GM12878 (cell line): ENCODE data around the gene PRRX1. TPM values are rescaled to one million over a fixed set of nuclear protein-coding genes. Genes with fewer than 3 reads are reported as not detected.

Source experiments
- ATAC-seq: fragments of 200-7000 bp; cut with Tn5 transposase; 3 replicates; pipeline ENCODE4 v1.9.1; 2020; ENCODE audit warnings: mild to moderate bottlenecking, moderate library complexity
- BruUV-seq: library from RNA; stranded (reverse); fragments of 400-500 nt; replicated peaks from 2 replicates; lab custom pipeline; 2021; lab: Mats Ljungman, UMichigan
- CTCF ChIA-PET: fragments of 300-600 bp; sonication (Branson Sonifier 250); formaldehyde crosslinking; extraction: SDS; loops from one replicate; lab custom pipeline; 2021; ENCODE audit warnings: inconsistent platforms; lab: Yijun Ruan, JAX
- POLR2A ChIA-PET: fragments of 350-600 bp; formaldehyde crosslinking; extraction: SDS; loops from one replicate; lab custom pipeline; 2021; ENCODE audit warnings: inconsistent platforms; lab: Charles Lee
- RAD21 ChIA-PET: fragments of 300-600 bp; sonication (Branson Sonifier 250); formaldehyde crosslinking; loops from one replicate; lab custom pipeline; 2023; ENCODE audit warnings: antibody characterized with exemption; ENCODE audit not compliant: unreplicated experiment; lab: Charles Lee
- SMC1A ChIA-PET: fragments of 300-600 bp; sonication (Branson Sonifier 250); formaldehyde crosslinking; loops from one replicate; lab custom pipeline; 2023; ENCODE audit not compliant: unreplicated experiment, uncharacterized antibody; lab: Charles Lee
- DNase-seq: peaks from one replicate; pipeline ENCODE4 v3.0.0-alpha.2; 2011; ENCODE audit warnings: low read depth, low spot score
- FAIRE-seq: peaks from 3 replicates; lab custom pipeline; 2011; peaks lifted over from hg19 to GRCh38; lab: Jason Lieb, UNC
- H2AFZ ChIP-seq: 2 replicates; pipeline ENCODE4 v1.6.0; 2011; ENCODE audit warnings: low read depth, low read length, control low read depth; ENCODE audit not compliant: control insufficient read depth
- H3K27ac ChIP-seq: 2 replicates; pipeline ENCODE4 v1.5.1; 2011; ENCODE audit warnings: control low read depth; ENCODE audit not compliant: control insufficient read depth, insufficient read depth
- H3K27me3 ChIP-seq, 2 experiments: replicated peaks in 1 of 2; 2 replicates each; pipeline versions ENCODE4 v1.6.0 to v1.6.1; 2011; ENCODE audit warnings: low read length in 1 of 2; ENCODE audit not compliant: control insufficient read depth in 2 of 2, insufficient read depth in 2 of 2
- H3K36me3 ChIP-seq, 2 experiments: 2 replicates each; pipeline ENCODE4 v1.5.1; 2011; ENCODE audit warnings: low read length in 1 of 2; ENCODE audit not compliant: control insufficient read depth in 2 of 2, insufficient read depth in 2 of 2
- H3K4me1 ChIP-seq: 2 replicates; pipeline ENCODE4 v1.6.1; 2011; ENCODE audit warnings: mild to moderate bottlenecking, low read length, moderate library complexity, mixed read lengths; ENCODE audit not compliant: control insufficient read depth, insufficient read depth
- H3K4me2 ChIP-seq: 2 replicates; pipeline ENCODE4 v1.6.0; 2011; ENCODE audit warnings: control low read depth; ENCODE audit not compliant: control insufficient read depth, insufficient read depth
- H3K4me3 ChIP-seq: fragments of 200-600 bp; sonication (generic); 2 replicates; pipeline ENCODE4 v1.5.1; 2016
- H3K79me2 ChIP-seq: 2 replicates; pipeline ENCODE4 v1.6.0; 2011; ENCODE audit warnings: low read length; ENCODE audit not compliant: control insufficient read depth, insufficient read depth
- H3K9ac ChIP-seq: 2 replicates; pipeline ENCODE4 v1.8.0; 2011; ENCODE audit warnings: low read length, control low read depth, mixed read lengths; ENCODE audit not compliant: control insufficient read depth, insufficient read depth
- H3K9me3 ChIP-seq: replicated peaks from 3 replicates; pipeline ENCODE4 v1.5.1; 2011; ENCODE audit warnings: mild to moderate bottlenecking, low read length; ENCODE audit not compliant: control insufficient read depth, insufficient read depth
- H4K20me1 ChIP-seq: 2 replicates; pipeline ENCODE4 v1.6.0; 2011; ENCODE audit not compliant: control insufficient read depth, insufficient read depth
- JUNB ChIP-seq: IDR thresholded peaks from 2 replicates; pipeline ENCODE4 v1.6.1; 2016; ENCODE audit warnings: antibody characterized with exemption, mild to moderate bottlenecking
- KAT2A ChIP-seq: conservative IDR thresholded peaks from 2 replicates; pipeline ENCODE4 v1.6.1; 2011; ENCODE audit warnings: low read depth, low read length; ENCODE audit not compliant: control insufficient read depth
- PAX8 ChIP-seq: fragments of 450-650 bp; IDR thresholded peaks from 2 replicates; pipeline ENCODE4 v1.6.1; 2017; ENCODE audit warnings: mild to moderate bottlenecking, moderate library complexity
- POLR2AphosphoS5 ChIP-seq: IDR thresholded peaks from 2 replicates; pipeline ENCODE4 v1.6.1; 2011; ENCODE audit warnings: mild to moderate bottlenecking, low read length, inconsistent platforms
- SIX5 ChIP-seq: IDR thresholded peaks from 2 replicates; pipeline ENCODE4 v1.6.1; 2011; ENCODE audit warnings: mild to moderate bottlenecking, low read depth, low read length, moderate library complexity; ENCODE audit not compliant: severe bottlenecking
- SMAD1 ChIP-seq: fragments of 450-650 bp; IDR thresholded peaks from 2 replicates; pipeline ENCODE4 v1.6.1; 2018; ENCODE audit warnings: mild to moderate bottlenecking, low read depth; ENCODE audit not compliant: partially characterized antibody
- SUPT20H ChIP-seq: IDR thresholded peaks from 2 replicates; pipeline ENCODE4 v1.6.1; 2011; ENCODE audit warnings: low read depth, mild to moderate bottlenecking, low read length, moderate library complexity, borderline replicate concordance; ENCODE audit not compliant: control insufficient read depth
- TAF1 ChIP-seq: IDR thresholded peaks from 2 replicates; pipeline ENCODE4 v1.6.1; 2011; ENCODE audit warnings: mild to moderate bottlenecking, low read depth, low read length, borderline replicate concordance
- USF1 ChIP-seq: IDR thresholded peaks from 2 replicates; pipeline ENCODE4 v1.6.1; 2011; ENCODE audit warnings: borderline replicate concordance, low read depth, mild to moderate bottlenecking, moderate library complexity, mixed read lengths, low read length; ENCODE audit not compliant: insufficient read depth; ENCODE audit errors: extremely low read length
- WGBS: methylation state at CpG from one replicate; pipeline ENCODE4 v1.1.6; 2016; ENCODE audit warnings: low lambda C conversion rate; ENCODE audit not compliant: insufficient replicate concordance, insufficient coverage; ENCODE audit errors: missing lambda C conversion rate; 5-methylcytosine and 5-hydroxymethylcytosine counted together
- in situ Hi-C: fragments of 300-500 bp; cut with MboI; formaldehyde crosslinking; loops from 9 replicates; pipeline ENCODE4 v1.14.3; 2018; ENCODE audit warnings: mixed read lengths
- intact Hi-C: fragments of 100-400 bp; cut with micrococcal nuclease; formaldehyde crosslinking; loops from one replicate; pipeline ENCODE4 v1.14.2; 2022; ENCODE audit not compliant: unreplicated experiment
- polyA plus RNA-seq, 11 experiments: library from polyadenylated mRNA; depleted of rRNA in 4 of 11; unstranded in 6 of 11; stranded (reverse) in 5 of 11; fragments of >200 nt; fragmentation: Nextera tagmentation in 4 of 11; fragmentation: Illumina TruSeq in 1 of 11; extraction: Ambion mirVana in 4 of 11; extraction: Trizol in 1 of 11; gene quantifications; 1 replicate in 1 of 11; 2 replicates in 10 of 11; pipeline versions ENCODE4 v1.2.1 to v1.2.3, GENCODE V29; 2011 to 2016; ENCODE audit warnings: inconsistent platforms in 2 of 11, missing spikeins in 2 of 11, low read depth in 1 of 11
- total RNA-seq, 4 experiments: library from RNA; depleted of rRNA in 3 of 4; stranded (reverse); fragments of >200 nt in 3 of 4; fragmentation: Illumina TruSeq in 1 of 4; extraction: Trizol in 1 of 4; gene quantifications; 2 replicates each; pipeline versions ENCODE4 v1.2.1 to v1.2.3, GENCODE V29; 2013 to 2021
- TF ChIP-seq, protein P1 (sequence below): IDR thresholded peaks from 2 replicates; pipeline ENCODE4 v1.6.1; 2012; ENCODE audit warnings: mild to moderate bottlenecking, low read depth, low read length
- TF ChIP-seq, protein P2 (sequence below): fragments of 450-650 bp; IDR thresholded peaks from 2 replicates; pipeline ENCODE4 v1.6.1; 2014; ENCODE audit warnings: mild to moderate bottlenecking
- TF ChIP-seq, protein P3 (sequence below): fragments of 150-350 bp; IDR thresholded peaks from 2 replicates; pipeline ENCODE4 v1.6.1; 2016; ENCODE audit warnings: low read depth, low read length

PRRX1 gene
- total and polyA plus RNA-seq, 10 of the 15 experiments (the other 5 are each of a cell fraction or from before 2014, with no cell fraction given): 0.42 to 64.6 (median 1.5) TPM

GRCh38 chr1:170698301-170699275 is 34.7 kb downstream of the PRRX1 start (continued):
- TF ChIP-seq, protein P1, sequence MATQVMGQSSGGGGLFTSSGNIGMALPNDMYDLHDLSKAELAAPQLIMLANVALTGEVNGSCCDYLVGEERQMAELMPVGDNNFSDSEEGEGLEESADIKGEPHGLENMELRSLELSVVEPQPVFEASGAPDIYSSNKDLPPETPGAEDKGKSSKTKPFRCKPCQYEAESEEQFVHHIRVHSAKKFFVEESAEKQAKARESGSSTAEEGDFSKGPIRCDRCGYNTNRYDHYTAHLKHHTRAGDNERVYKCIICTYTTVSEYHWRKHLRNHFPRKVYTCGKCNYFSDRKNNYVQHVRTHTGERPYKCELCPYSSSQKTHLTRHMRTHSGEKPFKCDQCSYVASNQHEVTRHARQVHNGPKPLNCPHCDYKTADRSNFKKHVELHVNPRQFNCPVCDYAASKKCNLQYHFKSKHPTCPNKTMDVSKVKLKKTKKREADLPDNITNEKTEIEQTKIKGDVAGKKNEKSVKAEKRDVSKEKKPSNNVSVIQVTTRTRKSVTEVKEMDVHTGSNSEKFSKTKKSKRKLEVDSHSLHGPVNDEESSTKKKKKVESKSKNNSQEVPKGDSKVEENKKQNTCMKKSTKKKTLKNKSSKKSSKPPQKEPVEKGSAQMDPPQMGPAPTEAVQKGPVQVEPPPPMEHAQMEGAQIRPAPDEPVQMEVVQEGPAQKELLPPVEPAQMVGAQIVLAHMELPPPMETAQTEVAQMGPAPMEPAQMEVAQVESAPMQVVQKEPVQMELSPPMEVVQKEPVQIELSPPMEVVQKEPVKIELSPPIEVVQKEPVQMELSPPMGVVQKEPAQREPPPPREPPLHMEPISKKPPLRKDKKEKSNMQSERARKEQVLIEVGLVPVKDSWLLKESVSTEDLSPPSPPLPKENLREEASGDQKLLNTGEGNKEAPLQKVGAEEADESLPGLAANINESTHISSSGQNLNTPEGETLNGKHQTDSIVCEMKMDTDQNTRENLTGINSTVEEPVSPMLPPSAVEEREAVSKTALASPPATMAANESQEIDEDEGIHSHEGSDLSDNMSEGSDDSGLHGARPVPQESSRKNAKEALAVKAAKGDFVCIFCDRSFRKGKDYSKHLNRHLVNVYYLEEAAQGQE: no peak
- TF ChIP-seq USF1 (no peak), SUPT20H (no peak)

- WGBS: 34% methylated on average over 8 of the region's 8 CpGs
- Histone ChIP-seq H3K4me1 (no peaks in the 10 kb centered on the region), H3K79me2 (no peaks in the 10 kb centered on the region), H3K9ac (no peak overlapping the region), H2AFZ (no peak overlapping the region), H3K9me3 (no peaks in the 10 kb centered on the region), H3K4me3 (no peak overlapping the region), H3K4me2 (no peak overlapping the region), H3K27ac (no peak overlapping the region), H4K20me1 (no peaks in the 10 kb centered on the region), H3K36me3 (no peaks in the 10 kb centered on the region), H3K27me3 (no peaks in the 10 kb centered on the region; a peak in 1 of 4 replicates)
- POLR2A ChIA-PET: no interaction called here
- intact Hi-C loops: no loop called here
- CTCF ChIA-PET: interaction anchor here (1.4 to 5.5 kb wide), 2 partner anchors 12 kb away, joined by 3 to 53 read pairs; no protein-coding TSS in a partner anchor
- DNase-seq (no peak), FAIRE-seq (no peak), ATAC-seq (no peak)
- in situ Hi-C loops: no loop called here
- BruUV-seq: no TSS peak
- SMC1A ChIA-PET: interaction anchor here (0.9 to 3.1 kb wide), 4 partner anchors 10 to 180 kb away, joined by 3 to 20 read pairs (median 3); no protein-coding TSS in a partner anchor
- RAD21 ChIA-PET: interaction anchor here (2.7 kb wide), 1 partner anchor 10 kb away, joined by 13 read pairs; no protein-coding TSS in a partner anchor
- TF ChIP-seq KAT2A (no peak), TAF1 (no peak), POLR2AphosphoS5 (no peak), PAX8 (no peak), SMAD1 (no peak), SIX5 (no peak), JUNB (no peak)
- TF ChIP-seq, protein P2, sequence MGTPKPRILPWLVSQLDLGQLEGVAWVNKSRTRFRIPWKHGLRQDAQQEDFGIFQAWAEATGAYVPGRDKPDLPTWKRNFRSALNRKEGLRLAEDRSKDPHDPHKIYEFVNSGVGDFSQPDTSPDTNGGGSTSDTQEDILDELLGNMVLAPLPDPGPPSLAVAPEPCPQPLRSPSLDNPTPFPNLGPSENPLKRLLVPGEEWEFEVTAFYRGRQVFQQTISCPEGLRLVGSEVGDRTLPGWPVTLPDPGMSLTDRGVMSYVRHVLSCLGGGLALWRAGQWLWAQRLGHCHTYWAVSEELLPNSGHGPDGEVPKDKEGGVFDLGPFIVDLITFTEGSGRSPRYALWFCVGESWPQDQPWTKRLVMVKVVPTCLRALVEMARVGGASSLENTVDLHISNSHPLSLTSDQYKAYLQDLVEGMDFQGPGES: no peak
- TF ChIP-seq, protein P3, sequence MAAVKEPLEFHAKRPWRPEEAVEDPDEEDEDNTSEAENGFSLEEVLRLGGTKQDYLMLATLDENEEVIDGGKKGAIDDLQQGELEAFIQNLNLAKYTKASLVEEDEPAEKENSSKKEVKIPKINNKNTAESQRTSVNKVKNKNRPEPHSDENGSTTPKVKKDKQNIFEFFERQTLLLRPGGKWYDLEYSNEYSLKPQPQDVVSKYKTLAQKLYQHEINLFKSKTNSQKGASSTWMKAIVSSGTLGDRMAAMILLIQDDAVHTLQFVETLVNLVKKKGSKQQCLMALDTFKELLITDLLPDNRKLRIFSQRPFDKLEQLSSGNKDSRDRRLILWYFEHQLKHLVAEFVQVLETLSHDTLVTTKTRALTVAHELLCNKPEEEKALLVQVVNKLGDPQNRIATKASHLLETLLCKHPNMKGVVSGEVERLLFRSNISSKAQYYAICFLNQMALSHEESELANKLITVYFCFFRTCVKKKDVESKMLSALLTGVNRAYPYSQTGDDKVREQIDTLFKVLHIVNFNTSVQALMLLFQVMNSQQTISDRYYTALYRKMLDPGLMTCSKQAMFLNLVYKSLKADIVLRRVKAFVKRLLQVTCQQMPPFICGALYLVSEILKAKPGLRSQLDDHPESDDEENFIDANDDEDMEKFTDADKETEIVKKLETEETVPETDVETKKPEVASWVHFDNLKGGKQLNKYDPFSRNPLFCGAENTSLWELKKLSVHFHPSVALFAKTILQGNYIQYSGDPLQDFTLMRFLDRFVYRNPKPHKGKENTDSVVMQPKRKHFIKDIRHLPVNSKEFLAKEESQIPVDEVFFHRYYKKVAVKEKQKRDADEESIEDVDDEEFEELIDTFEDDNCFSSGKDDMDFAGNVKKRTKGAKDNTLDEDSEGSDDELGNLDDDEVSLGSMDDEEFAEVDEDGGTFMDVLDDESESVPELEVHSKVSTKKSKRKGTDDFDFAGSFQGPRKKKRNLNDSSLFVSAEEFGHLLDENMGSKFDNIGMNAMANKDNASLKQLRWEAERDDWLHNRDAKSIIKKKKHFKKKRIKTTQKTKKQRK: no peak
These were observed 35.8 kb downstream of the PRRX1 start for GRCh38 chr1:170699696-170700095.
